ENCODE results near the gene PI16.

PI16 gene

GRCh38 chr6:36958775-36959554 lies 4.4 kb downstream of the PI16 start:
- DNase-seq (ENCODE audit: low spot score) = no peak

- no peak for DNase-seq (ENCODE audit: low spot score)
Observed at GRCh38 chr6:36959555-36960250, 5.2 kb downstream of the PI16 start.

DNA sequence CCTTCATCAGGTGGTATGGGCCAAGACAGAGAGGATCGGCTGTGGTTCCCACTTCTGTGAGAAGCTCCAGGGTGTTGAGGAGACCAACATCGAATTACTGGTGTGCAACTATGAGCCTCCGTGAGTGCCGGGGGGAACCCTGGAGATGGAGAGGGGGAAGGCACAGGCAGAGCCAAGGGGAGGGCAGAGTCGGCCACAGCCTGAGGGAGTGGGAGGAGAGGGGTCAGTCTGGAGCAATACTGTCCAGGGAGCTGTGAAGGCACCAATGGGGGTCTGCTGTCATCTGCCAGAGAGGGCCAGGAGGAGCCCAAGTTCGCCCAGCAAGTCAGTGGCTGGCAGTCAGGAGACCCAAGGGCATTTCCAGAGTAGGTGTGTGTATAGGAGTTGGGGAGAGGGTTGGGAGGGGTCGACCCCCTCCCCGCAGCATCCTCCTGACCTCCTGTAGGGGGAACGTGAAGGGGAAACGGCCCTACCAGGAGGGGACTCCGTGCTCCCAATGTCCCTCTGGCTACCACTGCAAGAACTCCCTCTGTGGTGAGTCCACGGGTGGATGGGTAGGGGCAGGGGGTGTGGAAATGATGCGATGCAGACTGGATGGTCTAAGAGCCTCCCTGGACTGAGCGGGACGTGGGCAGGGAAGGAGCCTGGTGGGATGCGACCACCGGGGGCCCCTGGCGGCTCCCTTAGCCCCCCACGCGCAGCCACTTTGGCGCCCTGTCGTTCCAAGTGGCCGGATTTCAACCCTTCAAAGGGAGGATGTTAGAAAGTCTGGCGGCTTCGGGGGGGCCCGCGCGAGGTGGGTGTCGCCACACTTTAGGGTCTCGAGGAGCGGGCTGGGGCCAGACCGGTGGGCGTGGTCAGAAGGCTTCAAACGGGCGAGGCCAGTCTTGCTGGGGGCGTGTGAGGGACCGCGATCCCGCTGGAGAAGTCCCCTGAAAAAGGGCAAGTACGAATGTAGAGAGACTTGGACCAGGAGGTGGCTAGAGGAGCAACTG lies 7.2 kb downstream of the PI16 start:
- DNase-seq (ENCODE audit: low spot score) = no peak

GRCh38 chr6:36962874-36963273 lies 8.3 kb downstream of the PI16 start:
- peak; percentile 61 for DNase-seq (ENCODE audit: low spot score)

DNA sequence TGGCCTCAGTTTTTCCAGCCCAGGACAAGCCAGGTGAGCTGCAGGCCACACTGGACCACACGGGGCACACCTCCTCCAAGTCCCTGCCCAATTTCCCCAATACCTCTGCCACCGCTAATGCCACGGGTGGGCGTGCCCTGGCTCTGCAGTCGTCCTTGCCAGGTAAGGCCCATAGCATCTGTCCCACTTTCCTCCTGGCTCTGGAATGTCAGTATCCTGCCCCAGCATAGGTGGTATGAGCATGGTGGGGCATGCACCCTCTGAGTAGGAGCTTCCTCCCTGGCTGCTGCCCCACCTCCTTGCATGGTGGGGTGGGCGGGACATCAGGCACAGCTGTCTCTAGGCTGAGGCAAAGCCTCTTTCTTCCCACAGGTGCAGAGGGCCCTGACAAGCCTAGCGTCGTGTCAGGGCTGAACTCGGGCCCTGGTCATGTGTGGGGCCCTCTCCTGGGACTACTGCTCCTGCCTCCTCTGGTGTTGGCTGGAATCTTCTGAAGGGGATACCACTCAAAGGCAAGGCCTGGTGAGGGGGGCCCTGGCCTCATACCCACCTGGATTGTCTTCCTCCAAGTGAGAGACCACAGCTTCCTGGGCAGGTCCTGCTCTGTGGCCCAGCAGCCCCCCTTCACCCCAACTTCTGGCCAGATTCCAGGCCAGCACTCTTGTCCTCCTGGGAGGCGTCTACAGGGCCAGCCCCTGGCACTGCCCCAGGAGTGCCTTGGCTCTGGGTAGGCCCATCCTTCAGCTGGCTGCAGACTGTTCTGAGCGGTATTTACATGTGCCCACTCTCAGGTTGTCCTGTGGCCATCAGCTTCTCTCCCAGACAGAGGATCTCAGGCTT lies 9.1 kb downstream of the PI16 start:
- DNase-seq (ENCODE audit: low spot score) = no peak

DNA sequence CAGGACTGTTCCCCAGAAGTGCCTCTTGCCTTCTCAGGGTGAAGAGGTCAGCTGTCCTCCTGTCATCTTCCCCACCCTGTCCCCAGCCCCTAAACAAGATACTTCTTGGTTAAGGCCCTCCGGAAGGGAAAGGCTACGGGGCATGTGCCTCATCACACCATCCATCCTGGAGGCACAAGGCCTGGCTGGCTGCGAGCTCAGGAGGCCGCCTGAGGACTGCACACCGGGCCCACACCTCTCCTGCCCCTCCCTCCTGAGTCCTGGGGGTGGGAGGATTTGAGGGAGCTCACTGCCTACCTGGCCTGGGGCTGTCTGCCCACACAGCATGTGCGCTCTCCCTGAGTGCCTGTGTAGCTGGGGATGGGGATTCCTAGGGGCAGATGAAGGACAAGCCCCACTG lies 9.8 kb downstream of the PI16 start:
- DNase-seq (ENCODE audit: low spot score) = no peak

GRCh38 chr6:36964908-36965307 lies 10.4 kb downstream of the PI16 start:
- no peak for DNase-seq (ENCODE audit: low spot score)

DNA sequence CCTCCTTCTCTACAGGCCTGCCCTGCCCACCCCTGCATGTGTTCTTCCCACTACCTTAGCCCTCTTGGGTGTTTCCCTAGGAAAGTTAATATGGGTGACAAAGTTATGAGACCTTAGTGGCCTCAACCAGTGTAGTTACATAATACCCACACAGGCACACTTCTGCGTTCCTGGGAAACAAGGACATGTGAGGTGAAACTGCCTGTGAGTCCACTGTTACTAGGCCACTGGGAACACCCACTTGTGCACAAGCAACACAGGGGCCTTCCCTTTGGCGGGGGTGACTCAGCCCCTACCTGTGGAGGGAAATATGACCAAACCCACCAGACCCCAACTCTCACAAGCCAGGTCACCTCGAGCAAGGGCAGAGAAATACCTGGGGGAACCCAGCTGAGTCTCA lies 12.8 kb downstream of the PI16 start:
- no peak for DNase-seq (ENCODE audit: low spot score)

DNA sequence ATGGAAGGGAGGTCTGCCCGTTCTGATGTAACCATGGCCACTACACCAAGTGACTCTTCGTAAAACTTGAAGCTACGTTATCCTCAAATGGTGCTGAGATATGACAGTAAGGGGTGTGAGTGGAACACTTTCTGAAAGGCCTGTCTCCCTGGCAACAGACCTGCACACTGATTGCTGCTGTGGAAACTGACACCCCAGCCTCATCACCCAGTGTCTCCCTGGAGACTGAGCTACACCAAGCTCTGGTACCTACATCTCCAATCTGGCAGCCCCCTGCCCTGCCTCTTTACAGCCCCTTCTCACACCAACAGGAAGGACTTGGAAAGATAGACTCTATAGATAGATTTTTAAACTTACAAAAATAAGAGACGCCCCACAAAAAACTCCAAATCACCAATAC lies 13.2 kb downstream of the PI16 start:
- DNase-seq (ENCODE audit: low spot score) = no peak

GRCh38 chr6:36968266-36968977 lies 13.9 kb downstream of the PI16 start:
- no peak for DNase-seq (ENCODE audit: low spot score)

GRCh38 chr6:36969240-36969691 lies 14.7 kb downstream of the PI16 start:
- DNase-seq (ENCODE audit: low spot score) = no peak

DNA sequence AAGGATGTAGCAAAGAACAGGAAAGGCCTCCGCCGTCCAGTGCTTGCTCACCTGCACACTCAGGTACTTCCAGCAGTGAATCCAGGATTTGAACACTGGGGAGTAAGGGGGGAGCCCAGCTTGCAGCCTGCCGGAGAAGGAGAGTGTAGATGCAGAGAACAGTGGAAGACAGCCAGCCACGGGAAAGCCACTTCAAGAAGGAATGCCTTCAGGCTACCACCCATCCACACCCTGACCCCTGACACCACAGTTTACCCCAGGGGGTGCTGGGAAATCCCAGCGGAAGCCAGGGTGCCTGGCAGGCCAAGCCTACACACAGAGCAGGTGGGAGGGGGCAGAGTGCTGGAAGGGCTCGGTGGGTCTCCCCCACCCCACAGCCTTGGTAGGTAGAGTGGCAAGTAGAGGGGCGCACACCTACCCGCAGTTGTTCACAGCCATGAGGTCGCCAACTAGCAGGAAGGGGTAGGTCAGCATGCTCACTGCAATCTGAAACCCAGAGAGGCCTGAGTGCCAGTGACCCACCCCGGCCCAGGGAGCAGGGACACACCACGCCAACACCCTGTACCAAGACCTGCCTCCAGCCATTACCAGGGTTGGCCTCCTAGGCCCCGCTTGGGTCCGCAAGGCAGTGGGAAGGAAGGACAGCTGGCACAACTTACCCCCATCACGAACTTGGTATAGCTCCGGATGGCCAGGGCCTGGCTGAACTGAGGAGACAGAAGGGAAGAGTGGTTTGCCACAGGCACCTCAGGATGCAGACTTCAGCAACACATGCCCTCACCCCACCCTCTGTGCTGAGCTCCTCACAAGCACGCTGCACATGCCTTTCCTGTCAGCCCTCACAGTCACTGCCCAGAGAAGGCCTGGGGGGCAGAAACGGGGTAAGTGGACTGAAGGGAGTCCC lies 15.7 kb downstream of the PI16 start:
- no peak for DNase-seq (ENCODE audit: low spot score)

- DNase-seq (ENCODE audit: low spot score) = no peak
Observed at GRCh38 chr6:36970892-36971842, 16.6 kb downstream of the PI16 start.

DNA sequence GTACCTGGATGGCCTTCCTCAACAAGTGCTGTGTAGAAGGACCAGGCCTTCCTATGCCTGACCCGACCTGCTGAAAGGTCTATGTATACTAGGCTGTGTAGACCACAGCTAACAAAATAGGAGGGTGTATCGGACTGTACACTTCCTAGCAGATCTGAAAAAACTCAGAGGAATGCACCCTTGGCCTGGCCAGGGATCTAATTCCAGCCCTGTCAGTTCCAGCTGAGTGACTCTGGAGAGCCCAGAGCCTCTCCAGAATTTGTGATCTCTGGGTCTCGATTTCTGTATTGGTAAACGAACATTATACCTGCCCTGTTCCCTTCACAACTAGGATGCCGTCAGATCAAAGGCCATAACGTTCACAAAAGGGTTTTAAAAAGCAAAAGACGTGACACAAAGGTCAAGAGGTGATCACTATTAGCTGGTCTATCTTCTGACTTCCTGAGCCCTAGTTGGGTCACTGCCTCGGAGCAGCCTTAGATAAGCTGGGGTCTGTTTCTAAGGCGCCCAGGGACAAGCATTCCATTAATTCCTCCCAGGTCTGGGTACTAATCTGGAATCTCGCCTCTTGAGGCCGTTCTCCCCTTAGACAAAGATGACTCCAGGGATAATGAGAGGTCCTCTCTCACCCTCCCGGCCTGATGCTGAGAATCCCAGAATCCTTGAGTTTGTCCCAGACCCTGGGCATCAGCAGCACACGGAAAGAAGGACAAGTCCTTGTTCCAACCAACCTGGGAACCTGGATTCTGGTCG lies 17.6 kb downstream of the PI16 start:
- no peak for DNase-seq (ENCODE audit: low spot score)

- DNase-seq (ENCODE audit: low spot score) = no peak
Observed at GRCh38 chr6:36973190-36973589, 18.7 kb downstream of the PI16 start.

- DNase-seq (ENCODE audit: low spot score) = no peak
Observed at GRCh38 chr6:36973647-36974046, 19.1 kb downstream of the PI16 start.

DNA sequence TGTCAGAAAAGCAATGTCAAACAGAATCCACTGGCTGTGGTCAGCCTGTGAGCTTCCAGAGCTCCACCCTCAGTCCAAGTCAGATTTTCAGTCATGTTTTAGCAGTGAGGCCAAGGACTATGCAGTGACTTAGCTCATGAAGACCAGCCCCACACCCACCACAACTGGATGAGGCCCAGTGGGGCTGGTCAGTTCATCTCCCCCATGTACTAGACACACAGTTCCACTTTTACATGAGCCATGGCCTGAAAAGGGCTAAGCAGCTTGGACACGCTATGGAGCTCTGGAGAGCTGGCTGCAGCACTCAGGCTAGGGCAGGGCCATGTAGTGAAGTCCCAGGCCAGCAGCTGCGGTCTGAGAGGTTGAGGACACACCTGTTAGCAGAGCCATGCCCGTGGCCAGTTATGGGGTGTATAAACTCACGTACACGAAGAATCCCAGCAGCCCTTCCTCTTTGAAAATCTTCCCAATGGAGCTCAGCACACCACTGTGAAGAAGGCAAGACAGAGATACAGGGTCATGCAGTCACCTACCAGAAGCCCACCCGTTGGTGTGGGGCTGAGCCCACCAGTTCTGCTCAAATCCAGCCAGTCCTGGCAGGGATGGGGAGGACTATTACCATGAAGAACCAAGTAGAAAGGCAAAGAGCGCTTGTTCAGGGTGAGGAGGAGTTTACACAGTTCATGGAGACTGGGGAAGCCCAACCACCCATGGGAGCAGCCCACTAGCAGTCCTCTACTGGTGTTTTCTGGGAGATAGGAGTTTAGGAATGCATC lies 20.9 kb downstream of the PI16 start:
- DNase-seq (ENCODE audit: low spot score) = no peak

Measured in AG08396 (cell line).